Adrenal gland (tissue), 19 donors: Measurements from ENCODE around the gene MC2R. TPM values are rescaled to one million over a fixed set of nuclear protein-coding genes. Genes with fewer than 3 reads are reported as not detected.

ENCODE experiments used
- DNase-seq, 7 donors: peaks; one replicate each; pipeline ENCODE4 v3.0.0-alpha.2; 2019 to 2020
- H3K27ac ChIP-seq, 5 donors: fragments of 200-600 bp; sonication (generic) in 4 of 5; 1 replicate in 3 of 5; 2 replicates in 2 of 5; pipeline versions ENCODE4 v1.5.1 to v1.8.0; 2016 to 2020; ENCODE audit warnings: mild to moderate bottlenecking in 1 of 5
- H3K27me3 ChIP-seq: fragments of 200-600 bp; 2 replicates; pipeline ENCODE4 v1.8.0; 2021
- H3K36me3 ChIP-seq, 2 donors: fragments of 200-600 bp; replicated peaks in 1 of 2; 1 replicate in 1 of 2; 2 replicates in 1 of 2; pipeline versions ENCODE4 v1.5.1 to v1.8.0; 2018 to 2022
- H3K4me1 ChIP-seq, 2 donors: fragments of 200-600 bp; replicated peaks in 1 of 2; 1 replicate in 1 of 2; 2 replicates in 1 of 2; pipeline versions ENCODE4 v1.5.1 to v1.8.0; 2018 to 2021
- H3K4me3 ChIP-seq, 4 donors: fragments of 200-600 bp; sonication (generic) in 3 of 4; one replicate each; pipeline ENCODE4 v1.5.1; 2016 to 2018
- H3K9me3 ChIP-seq, 3 donors: fragments of 200-600 bp; sonication (generic) in 1 of 3; replicated peaks in 1 of 3; 1 replicate in 2 of 3; 2 replicates in 1 of 3; pipeline versions ENCODE4 v1.5.1 to v1.8.0; 2016 to 2021
- CTCF ChIP-seq, 6 experiments: fragments of 450-650 bp in 4 of 6; fragments of 200-600 bp in 2 of 6; sonication (generic) in 1 of 6; IDR thresholded peaks; 1 replicate in 5 of 6; 2 replicates in 1 of 6; pipeline versions ENCODE4 v1.5.1 to v1.8.0; 2016 to 2021; ENCODE audit warnings: antibody characterized with exemption in 6 of 6, mild to moderate bottlenecking in 2 of 6, moderate library complexity in 1 of 6
- POLR2A ChIP-seq, 2 donors: fragments of 450-650 bp; IDR thresholded peaks; one replicate each; pipeline ENCODE4 v1.6.1; 2017; ENCODE audit warnings: antibody characterized with exemption in 2 of 2, mild to moderate bottlenecking in 2 of 2, moderate library complexity in 1 of 2
- WGBS, 4 donors: extraction: QIAGEN DNeasy Blood & Tissue Kit in 2 of 4; methylation state at CpG; one replicate each; pipeline versions ENCODE4 v1.1.5 to v1.1.7; 2013 to 2017; 5-methylcytosine and 5-hydroxymethylcytosine counted together
- intact Hi-C, 2 donors: fragments of 100-400 bp; cut with DNase I; formaldehyde crosslinking; loops; one replicate each; pipeline versions ENCODE4 v1.14.1 to v1.15.0; 2022 to 2023
- long read RNA-seq, 10 donors: library from polyadenylated mRNA in 3 of 10; unstranded in 2 of 10; stranded (forward) in 1 of 10; transcript quantifications; one replicate each; pipeline ENCODE4 v2.0.0 and lab custom pipeline, GENCODE V29; 2021 to 2026
- polyA plus RNA-seq, 3 donors: library from polyadenylated mRNA; stranded (reverse); fragments of 200-250 nt in 2 of 3; fragments of 350-450 nt in 1 of 3; fragmentation: Illumina TruSeq in 1 of 3; extraction: RNeasy Lipid Tissue Mini Kit (QIAGEN cat#74804) in 1 of 3; gene quantifications; one replicate each; pipeline ENCODE4 v1.2.3, GENCODE V29; 2013 to 2014
- total RNA-seq, 9 donors: library from RNA; depleted of rRNA in 4 of 9; stranded (reverse); fragments of >200 nt in 4 of 9; fragments of 120-200 nt in 1 of 9; fragmentation: NEBNext Ultra II Directional in 1 of 9; extraction: Animal tissue kit (Norgen Biotek cat#: 25700) in 1 of 9; gene quantifications; one replicate each; pipeline versions ENCODE4 v1.1.0 to v1.2.4, GENCODE V29; 2013 to 2023
- donor health status: healthy with polysubstance abuse.
- donor health status: Bipolar disorder and iron deficiency.
- donor health status: DM: yes; HTN: yes; CAD: no.
- donor health status: DM: no; HTN: no; CAD: no.
- donor health status: DM: no; HTN: no; CAD: no.
- donor health status: DM: yes; HTN: yes; CAD: no.

The MC2R gene
- 100 to 1,000 TPM in 4 of 9 donors, 10 to 100 TPM in 5; 10.4 to 486 (median 57.5) TPM for total RNA-seq
- polyA plus RNA-seq = 100 to 1,000 TPM in 1 of 3 donors, 10 to 100 TPM in 1, 1 to 10 TPM in 1; 5.6 to 725 (median 48.4) TPM
- long read RNA-seq, donor 1, transcript MC2R-201 (2 exons, 3,656 nt) = major isoform, 252 of 263 reads
- long read RNA-seq, donor 1, partial matches to known transcripts = 0 of 263 reads
- long read RNA-seq, donor 1, other reads (novel, unspliced or antisense) = 11 of 263 reads
- long read RNA-seq, donor 2, transcript MC2R-201 (2 exons, 3,656 nt) = major isoform, 111 of 118 reads
- long read RNA-seq, donor 2, partial matches to known transcripts = 7 of 118 reads
- long read RNA-seq, donor 2, other reads (novel, unspliced or antisense) = 0 of 118 reads
- long read RNA-seq, donor 3, transcript MC2R-201 (2 exons, 3,656 nt) = major isoform, 225 of 225 reads
- long read RNA-seq, donor 3, partial matches to known transcripts = 0 of 225 reads
- long read RNA-seq, donor 3, other reads (novel, unspliced or antisense) = 0 of 225 reads
- long read RNA-seq, donor 4, transcript MC2R-201 (2 exons, 3,656 nt) = major isoform, 12 of 19 reads
- long read RNA-seq, donor 4, partial matches to known transcripts = 0 of 19 reads
- long read RNA-seq, donor 4, other reads (novel, unspliced or antisense) = 5 of 19 reads
- long read RNA-seq, donor 5, transcript MC2R-201 (2 exons, 3,656 nt) = major isoform, 173 of 231 reads
- long read RNA-seq, donor 5, partial matches to known transcripts = 4 of 231 reads
- long read RNA-seq, donor 5, other reads (novel, unspliced or antisense) = 51 of 231 reads
- long read RNA-seq, donor 6, partial matches to known transcripts = 0 of 3 reads
- long read RNA-seq, donor 6, other reads (novel, unspliced or antisense) = 0 of 3 reads
- long read RNA-seq, donor 7, transcript MC2R-201 (2 exons, 3,656 nt) = major isoform, 124 of 124 reads
- long read RNA-seq, donor 7, partial matches to known transcripts = 0 of 124 reads
- long read RNA-seq, donor 7, other reads (novel, unspliced or antisense) = 0 of 124 reads
- long read RNA-seq, donor 8, transcript MC2R-201 (2 exons, 3,656 nt) = major isoform, 205 of 205 reads
- long read RNA-seq, donor 8, partial matches to known transcripts = 0 of 205 reads
- long read RNA-seq, donor 8, other reads (novel, unspliced or antisense) = 0 of 205 reads
- long read RNA-seq, donor 9, transcript MC2R-201 (2 exons, 3,656 nt) = major isoform, 119 of 120 reads
- long read RNA-seq, donor 9, partial matches to known transcripts = 0 of 120 reads
- long read RNA-seq, donor 9, other reads (novel, unspliced or antisense) = 0 of 120 reads
- long read RNA-seq, donor 10, transcript MC2R-201 (2 exons, 3,656 nt) = major isoform, 74 of 74 reads
- long read RNA-seq, donor 10, partial matches to known transcripts = 0 of 74 reads
- long read RNA-seq, donor 10, other reads (novel, unspliced or antisense) = 0 of 74 reads

- Histone ChIP-seq H3K4me1 (peaks cover 32 to 42% of the 10 kb centered on the region in 2 donors), H3K27me3 (no peaks in the 10 kb centered on the region), H3K36me3 (no peaks in the 10 kb centered on the region), H3K9me3 (no peaks in the 10 kb centered on the region), H3K4me3 (peak within 1 kb of the TSS in 2 of 4 donors; percentile 3 to 49), H3K27ac (peak within 1 kb of the TSS; percentile 58 to 89 (median 79))
- 34 to 49% (median 41%) methylated on average over 4 of the region's 4 CpGs for WGBS, 4 donors
- TF ChIP-seq CTCF (IDR thresholded peaks at IDR 0.05) (no peak), POLR2A (IDR thresholded peaks at IDR 0.05) (peak in 1 of 2 donors; percentile 47)
- intact Hi-C loops = loop anchor here in 1 of 2 donors (10.0 kb wide), 1 partner anchor 59 kb away; no protein-coding TSS in a partner anchor
- peak; percentile 61 to 84 (median 72) for DNase-seq
These were observed at the start of gene MC2R for GRCh38 chr18:13915391-13915790. MC2R (minus strand) TSS chr18:13915536; CDS start chr18:13885518, 30,018 bp downstream.

GRCh38 chr18:13945811-13946210 lies 30.5 kb upstream of the MC2R start:
- DNase-seq = no peak
- Histone ChIP-seq H3K4me3 (no peak overlapping the region), H3K27me3 (no peaks in the 10 kb centered on the region), H3K9me3 (no peaks in the 10 kb centered on the region), H3K4me1 (no peaks in the 10 kb centered on the region), H3K36me3 (no peaks in the 10 kb centered on the region), H3K27ac (no peak overlapping the region)
- WGBS, 4 donors = 89 to 92% (median 91%) methylated on average over 2 of the region's 2 CpGs
- intact Hi-C loops = no loop called here
- TF ChIP-seq POLR2A (IDR thresholded peaks at IDR 0.05) (no peak), CTCF (IDR thresholded peaks at IDR 0.05) (no peak)

- H3K4me3 ChIP-seq = no peak overlapping the region
- H3K36me3 ChIP-seq = no peaks in the 10 kb centered on the region
- no peaks in the 10 kb centered on the region for H3K27me3 ChIP-seq
- TF ChIP-seq POLR2A (IDR thresholded peaks at IDR 0.05) (no peak), CTCF (IDR thresholded peaks at IDR 0.05) (no peak)
- H3K4me1 ChIP-seq = no peaks in the 10 kb centered on the region
- intact Hi-C loops = no loop called here
- no peak for DNase-seq
- no peaks in the 10 kb centered on the region for H3K9me3 ChIP-seq
- WGBS, 4 donors = 78 to 85% (median 82%) methylated on average over 2 of the region's 2 CpGs
- H3K27ac ChIP-seq = no peak overlapping the region
These were observed 28.0 kb upstream of the MC2R start for GRCh38 chr18:13943338-13943737.
